Mesenchymal stem cell (in vitro differentiated cells and primary cell): Measurements from ENCODE around the gene MSMB.
"Not testable (repeated sequence)": the region's sequence is repeated elsewhere in the genome, so short reads cannot be mapped to it uniquely, and the experiment has no call there.

ENCODE experiments used
- DNase-seq: peaks from one replicate; pipeline ENCODE4 v3.0.0-alpha.2; 2013
- H2AFZ ChIP-seq: one replicate; pipeline ENCODE4 v1.6.1; 2013; ENCODE audit warnings: low read depth, mild to moderate bottlenecking, control low read depth, inconsistent platforms, low read length, moderate library complexity
- H2AK5ac ChIP-seq: 2 replicates; pipeline ENCODE4 v1.6.1; 2013; ENCODE audit warnings: low read length, moderate library complexity, mild to moderate bottlenecking, inconsistent platforms; ENCODE audit not compliant: severe bottlenecking
- H2BK120ac ChIP-seq: one replicate; pipeline ENCODE4 v1.6.1; 2013; ENCODE audit warnings: low read depth, mild to moderate bottlenecking, inconsistent platforms, low read length, moderate library complexity
- H2BK12ac ChIP-seq, 2 experiments: one replicate each; pipeline ENCODE4 v1.6.1; 2013; ENCODE audit warnings: inconsistent platforms in 2 of 2, low read length in 2 of 2, mild to moderate bottlenecking in 2 of 2, moderate library complexity in 2 of 2, control low read depth in 1 of 2
- H2BK15ac ChIP-seq: one replicate; pipeline ENCODE4 v1.6.1; 2013; ENCODE audit warnings: mild to moderate bottlenecking, low read depth, inconsistent platforms; ENCODE audit not compliant: poor library complexity, severe bottlenecking
- H2BK5ac ChIP-seq: 2 replicates; pipeline ENCODE4 v1.6.1; 2013; ENCODE audit warnings: low read depth, mild to moderate bottlenecking, low read length, control low read depth, inconsistent platforms; ENCODE audit not compliant: poor library complexity, severe bottlenecking
- H3K14ac ChIP-seq, 2 experiments: one replicate each; pipeline ENCODE4 v1.6.1; 2013; ENCODE audit warnings: inconsistent platforms in 2 of 2, low read length in 2 of 2, control low read depth in 1 of 2, mild to moderate bottlenecking in 1 of 2, moderate library complexity in 1 of 2
- H3K18ac ChIP-seq, 2 experiments: one replicate each; pipeline ENCODE4 v1.6.1; 2013; ENCODE audit warnings: inconsistent platforms in 2 of 2, low read length in 2 of 2, control low read depth in 1 of 2, low read depth in 1 of 2, mild to moderate bottlenecking in 1 of 2
- H3K23ac ChIP-seq, 2 experiments: one replicate each; pipeline ENCODE4 v1.6.1; 2013; ENCODE audit warnings: inconsistent platforms in 2 of 2, low read length in 2 of 2, mild to moderate bottlenecking in 2 of 2, moderate library complexity in 2 of 2, control low read depth in 1 of 2
- H3K27ac ChIP-seq: 2 replicates; pipeline ENCODE4 v1.5.1; 2013; ENCODE audit warnings: mild to moderate bottlenecking, moderate library complexity, low read length, control low read depth, inconsistent platforms; ENCODE audit not compliant: poor library complexity, severe bottlenecking
- H3K27me3 ChIP-seq, 2 experiments: 2 replicates each; pipeline versions ENCODE4 v1.6.1 to v1.7.0; 2013; ENCODE audit warnings: low read length in 2 of 2, mild to moderate bottlenecking in 2 of 2, moderate library complexity in 2 of 2, control low read depth in 1 of 2, inconsistent platforms in 1 of 2; ENCODE audit not compliant: control insufficient read depth in 1 of 2, insufficient read depth in 1 of 2
- H3K36me3 ChIP-seq, 2 experiments: 2 replicates each; pipeline versions ENCODE4 v1.6.1 to v1.7.0; 2013; ENCODE audit warnings: low read length in 2 of 2, control low read depth in 1 of 2, inconsistent platforms in 1 of 2, low read depth in 1 of 2, mild to moderate bottlenecking in 1 of 2; ENCODE audit not compliant: insufficient read depth in 2 of 2, control insufficient read depth in 1 of 2
- H3K4ac ChIP-seq, 2 experiments: one replicate each; pipeline ENCODE4 v1.6.1; 2013; ENCODE audit warnings: inconsistent platforms in 2 of 2, low read length in 2 of 2, mild to moderate bottlenecking in 2 of 2, moderate library complexity in 2 of 2, control low read depth in 1 of 2, low read depth in 1 of 2
- H3K4me1 ChIP-seq: 2 replicates; pipeline ENCODE4 v1.6.1; 2013; ENCODE audit warnings: low read depth, low read length, control low read depth; ENCODE audit not compliant: control insufficient read depth, insufficient read depth
- H3K4me2 ChIP-seq: 2 replicates; pipeline ENCODE4 v1.6.1; 2013; ENCODE audit warnings: low read length, mild to moderate bottlenecking, inconsistent platforms; ENCODE audit not compliant: poor library complexity, severe bottlenecking
- H3K4me3 ChIP-seq, 2 experiments: 2 replicates each; pipeline versions ENCODE4 v1.5.1 to v1.7.0; 2013; ENCODE audit warnings: low read length in 2 of 2, mild to moderate bottlenecking in 2 of 2, control low read depth in 1 of 2, low read depth in 1 of 2; ENCODE audit not compliant: insufficient read depth in 1 of 2
- H3K79me1 ChIP-seq: replicated peaks from 2 replicates; pipeline ENCODE4 v1.6.1; 2013; ENCODE audit warnings: mild to moderate bottlenecking, control low read depth, low read length, inconsistent platforms; ENCODE audit not compliant: poor library complexity, severe bottlenecking
- H3K9ac ChIP-seq: 2 replicates; pipeline ENCODE4 v1.7.0; 2013; ENCODE audit warnings: mild to moderate bottlenecking, low read length, moderate library complexity
- H3K9me3 ChIP-seq: 2 replicates; pipeline ENCODE4 v1.7.0; 2013; ENCODE audit warnings: mild to moderate bottlenecking, low read length; ENCODE audit not compliant: control insufficient read depth
- H4K8ac ChIP-seq: one replicate; pipeline ENCODE4 v1.6.1; 2013; ENCODE audit warnings: inconsistent platforms, mild to moderate bottlenecking, low read length, moderate library complexity
- H4K91ac ChIP-seq: one replicate; pipeline ENCODE4 v1.6.1; 2013; ENCODE audit warnings: mild to moderate bottlenecking, low read length, inconsistent platforms
- WGBS: methylation state at CpG from one replicate; pipeline ENCODE4 v1.1.7; 2013; ENCODE audit warnings: mixed read lengths; 5-methylcytosine and 5-hydroxymethylcytosine counted together

MSMB gene

DNA sequence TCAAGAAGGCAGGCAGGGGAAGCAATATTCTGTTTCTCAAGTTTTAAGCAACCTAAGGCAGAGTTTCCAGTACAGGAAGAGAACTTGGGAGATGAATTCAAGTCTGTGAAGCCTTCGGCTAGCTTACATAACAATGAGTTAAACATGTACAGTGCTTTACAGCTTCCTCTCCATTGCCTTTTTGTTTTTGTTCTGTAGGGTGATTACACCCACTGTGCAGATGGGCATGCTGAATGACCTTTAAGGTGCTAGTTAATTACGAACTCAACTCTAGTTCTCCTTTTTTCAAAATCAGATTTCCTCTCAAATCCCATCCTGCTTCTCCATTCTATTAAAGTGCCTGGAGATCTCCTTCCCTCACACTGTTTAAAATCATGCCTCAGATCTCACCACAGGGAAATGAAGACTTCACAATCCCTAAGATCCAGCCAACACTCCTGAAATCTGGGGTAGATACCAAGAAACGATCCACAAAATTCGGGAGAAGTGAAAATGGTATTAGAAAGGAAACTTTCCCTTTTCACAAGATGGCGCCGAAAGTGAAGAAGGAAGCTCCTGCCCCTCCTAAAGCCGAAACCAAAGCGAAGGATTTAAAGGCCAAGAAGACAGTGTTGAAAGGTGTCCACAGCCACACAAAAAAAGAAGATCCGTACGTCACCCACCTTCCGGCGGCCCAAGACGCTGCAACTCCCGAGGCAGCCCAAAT lies 16.8 kb upstream of the MSMB start:
- no peak overlapping the region for H2BK120ac ChIP-seq
- H3K9me3 ChIP-seq = no peaks in the 10 kb centered on the region
- no peak overlapping the region for H3K4me3 ChIP-seq
- no peak for DNase-seq
- H3K4me2 ChIP-seq = no peak overlapping the region
- H3K27ac ChIP-seq = no peak overlapping the region
- H3K27me3 ChIP-seq = peaks cover 0 to 7% of the 10 kb centered on the region in 2 experiments
- no peak overlapping the region for H2BK5ac ChIP-seq
- H3K18ac ChIP-seq = no peak overlapping the region
- H4K91ac ChIP-seq = no peak overlapping the region
- no peak overlapping the region for H3K23ac ChIP-seq
- H3K9ac ChIP-seq = no peak overlapping the region
- H3K4ac ChIP-seq = no peak overlapping the region
- H3K36me3 ChIP-seq = no peaks in the 10 kb centered on the region
- no peak overlapping the region for H4K8ac ChIP-seq
- H3K79me1 ChIP-seq = no peaks in the 10 kb centered on the region
- no peak overlapping the region for H2BK15ac ChIP-seq
- H3K4me1 ChIP-seq = no peaks in the 10 kb centered on the region
- H2BK12ac ChIP-seq = no peak overlapping the region
- no peak overlapping the region for H3K14ac ChIP-seq
- H2AFZ ChIP-seq = no peak overlapping the region
- WGBS = 86% methylated on average over 14 of the region's 14 CpGs
- H2AK5ac ChIP-seq = no peak overlapping the region

DNA sequence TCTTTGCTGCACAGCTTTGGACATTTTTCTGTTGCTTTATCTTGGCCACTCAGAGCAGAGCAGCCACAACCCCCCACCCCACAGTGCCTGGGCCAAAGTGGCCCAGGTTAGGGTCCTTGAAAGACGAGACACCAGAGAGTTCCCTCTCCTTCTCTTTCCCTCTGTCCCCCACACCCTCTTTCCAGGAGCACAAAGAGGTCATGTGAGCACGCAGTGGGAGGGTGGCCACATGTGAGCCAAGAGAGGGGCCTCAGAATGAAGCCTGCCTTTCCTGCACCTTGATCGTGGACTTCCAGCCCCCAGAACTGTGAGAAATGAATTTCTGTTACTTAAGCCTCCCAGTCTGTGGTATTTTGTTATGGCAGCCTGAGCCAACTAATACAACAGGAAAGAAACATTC lies 14.6 kb upstream of the MSMB start:
- H2BK15ac ChIP-seq = no peak overlapping the region
- H3K79me1 ChIP-seq = no peaks in the 10 kb centered on the region
- H3K23ac ChIP-seq = no peak overlapping the region
- peak overlapping the region in 1 of 2 experiments; percentile 51 for H3K4ac ChIP-seq
- peak overlapping the region in 1 of 2 experiments; percentile 66 for H2BK12ac ChIP-seq
- peaks cover 5% of the 10 kb centered on the region for H3K9me3 ChIP-seq
- H3K27me3 ChIP-seq = peaks cover 0 to 7% of the 10 kb centered on the region in 2 experiments
- H2AK5ac ChIP-seq = no peak overlapping the region
- DNase-seq = no peak
- H3K18ac ChIP-seq = no peak overlapping the region
- no peaks in the 10 kb centered on the region for H3K36me3 ChIP-seq
- H3K4me3 ChIP-seq = no peak overlapping the region
- no peak overlapping the region for H2BK5ac ChIP-seq
- WGBS = 89% methylated on average over 2 of the region's 3 CpGs
- H4K91ac ChIP-seq = no peak overlapping the region
- no peak overlapping the region for H3K14ac ChIP-seq
- no peak overlapping the region for H3K4me2 ChIP-seq
- no peak overlapping the region for H4K8ac ChIP-seq
- no peak overlapping the region for H3K9ac ChIP-seq
- H3K27ac ChIP-seq = no peak overlapping the region
- H2AFZ ChIP-seq = no peak overlapping the region
- H3K4me1 ChIP-seq = no peaks in the 10 kb centered on the region
- no peak overlapping the region for H2BK120ac ChIP-seq

GRCh38 chr10:46057927-46058326 lies 11.9 kb upstream of the MSMB start:
- not testable (repeated sequence) for H3K4me2 ChIP-seq, H2BK15ac ChIP-seq, H3K14ac ChIP-seq, H2BK5ac ChIP-seq, H3K36me3 ChIP-seq, H3K27ac ChIP-seq, H3K9me3 ChIP-seq, DNase-seq, H3K18ac ChIP-seq, H2BK120ac ChIP-seq, H2AFZ ChIP-seq, H3K4me1 ChIP-seq, H2AK5ac ChIP-seq, H4K91ac ChIP-seq, H3K4ac ChIP-seq, H3K79me1 ChIP-seq, H3K23ac ChIP-seq, H2BK12ac ChIP-seq, H4K8ac ChIP-seq, H3K9ac ChIP-seq, H3K4me3 ChIP-seq
- H3K27me3 ChIP-seq = peaks cover 12 to 18% of the 10 kb centered on the region in 2 experiments
- 80% methylated on average over 1 of the region's 5 CpGs for WGBS

GRCh38 chr10:46057038-46057437 lies 11.0 kb upstream of the MSMB start:
- Histone ChIP-seq H3K4me2 (no peak overlapping the region), H3K14ac (no peak overlapping the region), H4K8ac (no peak overlapping the region), H3K23ac (no peak overlapping the region), H3K36me3 (no peaks in the 10 kb centered on the region), H2BK5ac (no peak overlapping the region), H2AK5ac (no peak overlapping the region), H3K79me1 (no peaks in the 10 kb centered on the region), H4K91ac (no peak overlapping the region), H3K18ac (no peak overlapping the region), H2BK120ac (no peak overlapping the region), H3K4me3 (no peak overlapping the region), H3K4ac (no peak overlapping the region), H3K27ac (no peak overlapping the region), H2BK12ac (no peak overlapping the region), H3K9me3 (peaks cover 5% of the 10 kb centered on the region), H3K27me3 (peaks cover 14 to 27% of the 10 kb centered on the region in 2 experiments), H2AFZ (no peak overlapping the region), H3K4me1 (no peaks in the 10 kb centered on the region), H2BK15ac (no peak overlapping the region), H3K9ac (no peak overlapping the region)
- no peak for DNase-seq
